HUES48 (cell line): ENCODE results near the gene SMURF1.

ENCODE experiments used
- H3K27ac ChIP-seq: one replicate; pipeline ENCODE4 v1.7.0; 2013; ENCODE audit warnings: low read depth, low read length, inconsistent platforms
- H3K27me3 ChIP-seq: 2 replicates; pipeline ENCODE4 v1.6.1; 2013; ENCODE audit warnings: mild to moderate bottlenecking, low read length; ENCODE audit not compliant: control insufficient read depth, insufficient read depth
- H3K36me3 ChIP-seq: 2 replicates; pipeline ENCODE4 v1.6.1; 2013; ENCODE audit warnings: low read length; ENCODE audit not compliant: control insufficient read depth, insufficient read depth
- H3K4me1 ChIP-seq: 2 replicates; pipeline ENCODE4 v1.6.1; 2013; ENCODE audit warnings: mild to moderate bottlenecking, low read length; ENCODE audit not compliant: control insufficient read depth, insufficient read depth
- H3K4me3 ChIP-seq: 2 replicates; pipeline ENCODE4 v1.5.1; 2013; ENCODE audit warnings: mild to moderate bottlenecking, low read depth, low read length
- H3K9ac ChIP-seq: 2 replicates; pipeline ENCODE4 v1.6.1; 2013; ENCODE audit warnings: mild to moderate bottlenecking, low read depth, low read length, moderate library complexity
- H3K9me3 ChIP-seq: 2 replicates; pipeline ENCODE4 v1.6.1; 2013; ENCODE audit warnings: low read length; ENCODE audit not compliant: control insufficient read depth, insufficient read depth

The SMURF1 gene

GRCh38 chr7:99141334-99141733 is 2.6 kb downstream of the SMURF1 start:
- Histone ChIP-seq H3K9me3 (no peaks in the 10 kb centered on the region), H3K27me3 (no peaks in the 10 kb centered on the region), H3K4me3 (peak overlapping the region; percentile 58), H3K27ac (peak overlapping the region; percentile 94), H3K4me1 (peaks cover 53% of the 10 kb centered on the region), H3K36me3 (no peaks in the 10 kb centered on the region), H3K9ac (no peak overlapping the region)

GRCh38 chr7:99140813-99141212 is 3.1 kb downstream of the SMURF1 start:
- no peak overlapping the region for H3K27ac ChIP-seq
- no peaks in the 10 kb centered on the region for H3K36me3 ChIP-seq
- H3K4me3 ChIP-seq, result peak overlapping the region; percentile 58; the same call in 1 of the 2 replicates
- peaks cover 53% of the 10 kb centered on the region for H3K4me1 ChIP-seq
- no peaks in the 10 kb centered on the region for H3K9me3 ChIP-seq
- H3K9ac ChIP-seq, result no peak overlapping the region
- no peaks in the 10 kb centered on the region for H3K27me3 ChIP-seq

GRCh38 chr7:99139036-99139435 is 4.9 kb downstream of the SMURF1 start:
- Histone ChIP-seq H3K4me1 (peaks cover 49% of the 10 kb centered on the region), H3K27ac (no peak overlapping the region), H3K9ac (no peak overlapping the region), H3K27me3 (no peaks in the 10 kb centered on the region), H3K9me3 (no peaks in the 10 kb centered on the region), H3K36me3 (no peaks in the 10 kb centered on the region), H3K4me3 (peak overlapping the region; percentile 2; the same call in 1 of the 2 replicates)

- no peaks in the 10 kb centered on the region for H3K9me3 ChIP-seq
- H3K4me3 ChIP-seq, result peak overlapping the region; percentile 43
- peaks cover 50% of the 10 kb centered on the region for H3K4me1 ChIP-seq
- H3K9ac ChIP-seq, result no peak overlapping the region
- peak overlapping the region; percentile 88 for H3K27ac ChIP-seq
- H3K27me3 ChIP-seq, result no peaks in the 10 kb centered on the region
- no peaks in the 10 kb centered on the region for H3K36me3 ChIP-seq
Observed at GRCh38 chr7:99137411-99138180, 6.3 kb downstream of the SMURF1 start.

GRCh38 chr7:99135938-99136337 is 8.0 kb downstream of the SMURF1 start:
- no peak overlapping the region for H3K4me3 ChIP-seq
- H3K4me1 ChIP-seq, result peaks cover 44% of the 10 kb centered on the region
- H3K27me3 ChIP-seq, result no peaks in the 10 kb centered on the region
- no peaks in the 10 kb centered on the region for H3K36me3 ChIP-seq
- no peaks in the 10 kb centered on the region for H3K9me3 ChIP-seq
- H3K27ac ChIP-seq, result no peak overlapping the region
- no peak overlapping the region for H3K9ac ChIP-seq

- no peak overlapping the region for H3K27ac ChIP-seq
- no peaks in the 10 kb centered on the region for H3K9me3 ChIP-seq
- no peaks in the 10 kb centered on the region for H3K27me3 ChIP-seq
- H3K9ac ChIP-seq, result no peak overlapping the region
- no peaks in the 10 kb centered on the region for H3K36me3 ChIP-seq
- no peak overlapping the region for H3K4me3 ChIP-seq
- peaks cover 31% of the 10 kb centered on the region for H3K4me1 ChIP-seq
Observed at GRCh38 chr7:99133766-99134564, 9.9 kb downstream of the SMURF1 start.

- H3K4me1 ChIP-seq, result peaks cover 23% of the 10 kb centered on the region; the same call in 1 of the 2 replicates
- no peak overlapping the region for H3K9ac ChIP-seq
- H3K36me3 ChIP-seq, result no peaks in the 10 kb centered on the region
- H3K9me3 ChIP-seq, result no peaks in the 10 kb centered on the region
- no peak overlapping the region for H3K27ac ChIP-seq
- no peak overlapping the region for H3K4me3 ChIP-seq
- H3K27me3 ChIP-seq, result no peaks in the 10 kb centered on the region
Observed at GRCh38 chr7:99132595-99133321, 11.2 kb downstream of the SMURF1 start.

GRCh38 chr7:99131290-99131689 is 12.6 kb downstream of the SMURF1 start:
- Histone ChIP-seq H3K4me1 (peaks cover 18% of the 10 kb centered on the region), H3K36me3 (no peaks in the 10 kb centered on the region), H3K9ac (no peak overlapping the region), H3K9me3 (no peaks in the 10 kb centered on the region), H3K4me3 (no peak overlapping the region), H3K27ac (no peak overlapping the region), H3K27me3 (no peaks in the 10 kb centered on the region)

- H3K27me3 ChIP-seq, result no peaks in the 10 kb centered on the region
- H3K27ac ChIP-seq, result no peak overlapping the region
- H3K4me1 ChIP-seq, result peaks cover 18% of the 10 kb centered on the region
- H3K9me3 ChIP-seq, result no peaks in the 10 kb centered on the region
- no peaks in the 10 kb centered on the region for H3K36me3 ChIP-seq
- no peak overlapping the region for H3K9ac ChIP-seq
- no peak overlapping the region for H3K4me3 ChIP-seq
Observed at GRCh38 chr7:99129536-99129935, 14.4 kb downstream of the SMURF1 start.

GRCh38 chr7:99129001-99129400 is 14.9 kb downstream of the SMURF1 start:
- Histone ChIP-seq H3K27ac (no peak overlapping the region), H3K4me1 (peaks cover 18% of the 10 kb centered on the region), H3K9ac (no peak overlapping the region), H3K4me3 (no peak overlapping the region), H3K36me3 (no peaks in the 10 kb centered on the region), H3K9me3 (no peaks in the 10 kb centered on the region), H3K27me3 (no peaks in the 10 kb centered on the region)
